GM12878 (cell line): Measurements from ENCODE around the gene TBC1D8.

ENCODE experiments used
- BRCA1 ChIP-seq: IDR thresholded peaks from 2 replicates; pipeline ENCODE4 v1.6.1; 2011; ENCODE audit warnings: low read depth, low read length, improper control_type of control experiment
- CHD1 ChIP-seq: IDR thresholded peaks from 2 replicates; pipeline ENCODE4 v1.6.1; 2012; ENCODE audit warnings: low read depth, low read length, improper control_type of control experiment
- CTCF ChIP-seq, 3 experiments: IDR thresholded peaks in 2 of 3; conservative IDR thresholded peaks in 1 of 3; 2 replicates each; pipeline ENCODE4 v1.5.1; 2011; ENCODE audit warnings: low read depth in 3 of 3, low read length in 3 of 3, mild to moderate bottlenecking in 3 of 3, control low read depth in 2 of 3, moderate library complexity in 2 of 3, inconsistent platforms in 1 of 3, mixed read lengths in 1 of 3; ENCODE audit not compliant: control insufficient read depth in 2 of 3, insufficient read depth in 1 of 3; ENCODE audit errors: extremely low read depth in 1 of 3
- GABPA ChIP-seq: IDR thresholded peaks from 2 replicates; pipeline ENCODE4 v1.6.1; 2014; ENCODE audit warnings: antibody characterized with exemption, low read depth, mild to moderate bottlenecking, inconsistent platforms
- NFYB ChIP-seq: IDR thresholded peaks from 2 replicates; pipeline ENCODE4 v1.6.1; 2011; ENCODE audit warnings: low read depth, mild to moderate bottlenecking, low read length, improper control_type of control experiment, moderate library complexity; ENCODE audit not compliant: insufficient read depth
- POLR2AphosphoS5 ChIP-seq: IDR thresholded peaks from 2 replicates; pipeline ENCODE4 v1.6.1; 2011; ENCODE audit warnings: mild to moderate bottlenecking, low read length, inconsistent platforms
- RAD21 ChIP-seq: IDR thresholded peaks from 2 replicates; pipeline ENCODE4 v1.6.1; 2011; ENCODE audit warnings: mild to moderate bottlenecking, low read depth, low read length, moderate library complexity; ENCODE audit not compliant: insufficient read depth
- REST ChIP-seq: IDR thresholded peaks from 2 replicates; pipeline ENCODE4 v1.6.1; 2012; ENCODE audit warnings: mild to moderate bottlenecking, low read depth, low read length
- SPI1 ChIP-seq: IDR thresholded peaks from 2 replicates; pipeline ENCODE4 v1.6.1; 2011; ENCODE audit warnings: low read depth, mild to moderate bottlenecking, low read length, moderate library complexity, borderline replicate concordance; ENCODE audit not compliant: insufficient read depth
- TBL1XR1 ChIP-seq: IDR thresholded peaks from 2 replicates; pipeline ENCODE4 v1.6.1; 2012; ENCODE audit warnings: low read depth, low read length, improper control_type of control experiment
- TF ChIP-seq, protein P1 (sequence below): IDR thresholded peaks from 2 replicates; pipeline ENCODE4 v1.6.1; 2011; ENCODE audit warnings: low read depth, mild to moderate bottlenecking, low read length, moderate library complexity, borderline replicate concordance; ENCODE audit errors: extremely low read depth

GRCh38 chr2:101116841-101117552 is 34.2 kb downstream of the TBC1D8 start:
- TF ChIP-seq CHD1 (no peak), NFYB (no peak), RAD21 (no peak), TBL1XR1 (no peak), GABPA (no peak), BRCA1 (no peak), CTCF (IDR thresholded peaks at IDR 0.05 in 2 of 3, conservative IDR thresholded peaks at IDR 0.05 in 1 of 3; ENCODE audit: control insufficient read depth in 2 of 3, extremely low read depth in 1 of 3, insufficient read depth in 1 of 3, low read depth in 3 of 3, low read length in 3 of 3) (no peak), POLR2AphosphoS5 (no peak), SPI1 (no peak), REST (no peak)
- TF ChIP-seq, protein P1, sequence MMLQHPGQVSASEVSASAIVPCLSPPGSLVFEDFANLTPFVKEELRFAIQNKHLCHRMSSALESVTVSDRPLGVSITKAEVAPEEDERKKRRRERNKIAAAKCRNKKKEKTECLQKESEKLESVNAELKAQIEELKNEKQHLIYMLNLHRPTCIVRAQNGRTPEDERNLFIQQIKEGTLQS = no peak
